22Rv1 (cell line): ENCODE results near the gene SELENOM.

Experiments
- ZFX ChIP-seq: fragments of 450-650 bp; IDR thresholded peaks from 2 replicates; pipeline ENCODE4 v1.6.1; 2017; ENCODE audit warnings: antibody characterized with exemption, borderline replicate concordance
- TF ChIP-seq, protein P1 (sequence below): fragments of 450-650 bp; IDR thresholded peaks from 2 replicates; pipeline ENCODE4 v1.5.1; 2017; ENCODE audit warnings: mild to moderate bottlenecking

DNA sequence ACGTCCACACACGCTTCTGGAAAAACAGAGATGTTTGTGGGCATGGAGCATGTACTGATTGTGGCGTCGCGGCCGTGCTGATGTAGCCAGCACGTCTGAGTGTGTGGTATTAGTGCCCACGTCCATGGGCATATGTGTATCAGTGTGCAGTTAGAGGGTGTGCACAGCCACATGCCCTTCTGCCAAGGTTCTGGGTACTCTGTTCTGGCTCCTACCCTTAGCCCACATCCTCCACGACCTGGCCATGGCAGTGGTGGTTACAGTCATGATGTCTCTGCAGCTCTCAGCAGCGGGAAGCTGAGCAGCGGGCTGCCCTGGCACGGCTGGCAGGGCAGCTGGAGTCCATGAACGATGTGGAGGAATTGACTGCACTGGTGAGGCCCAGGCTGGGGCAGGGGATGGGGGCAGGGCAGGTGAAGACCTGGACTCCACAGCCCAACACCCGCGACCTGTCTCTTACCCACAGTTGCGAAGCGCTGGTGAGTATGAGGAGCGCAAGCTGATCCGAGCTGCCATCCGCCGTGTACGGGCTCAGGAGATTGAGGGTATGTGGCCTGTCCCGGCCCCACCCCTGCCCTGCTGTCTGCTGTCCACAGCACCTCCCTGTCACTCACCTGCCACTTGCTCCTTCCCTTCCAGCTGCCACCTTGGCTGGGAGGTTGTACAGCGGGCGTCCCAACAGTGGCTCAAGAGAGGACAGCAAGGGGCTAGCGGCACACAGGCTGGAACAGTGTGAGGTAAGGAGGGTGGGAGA lies 19.0 kb downstream of the SELENOM start:
- TF ChIP-seq, protein P1, sequence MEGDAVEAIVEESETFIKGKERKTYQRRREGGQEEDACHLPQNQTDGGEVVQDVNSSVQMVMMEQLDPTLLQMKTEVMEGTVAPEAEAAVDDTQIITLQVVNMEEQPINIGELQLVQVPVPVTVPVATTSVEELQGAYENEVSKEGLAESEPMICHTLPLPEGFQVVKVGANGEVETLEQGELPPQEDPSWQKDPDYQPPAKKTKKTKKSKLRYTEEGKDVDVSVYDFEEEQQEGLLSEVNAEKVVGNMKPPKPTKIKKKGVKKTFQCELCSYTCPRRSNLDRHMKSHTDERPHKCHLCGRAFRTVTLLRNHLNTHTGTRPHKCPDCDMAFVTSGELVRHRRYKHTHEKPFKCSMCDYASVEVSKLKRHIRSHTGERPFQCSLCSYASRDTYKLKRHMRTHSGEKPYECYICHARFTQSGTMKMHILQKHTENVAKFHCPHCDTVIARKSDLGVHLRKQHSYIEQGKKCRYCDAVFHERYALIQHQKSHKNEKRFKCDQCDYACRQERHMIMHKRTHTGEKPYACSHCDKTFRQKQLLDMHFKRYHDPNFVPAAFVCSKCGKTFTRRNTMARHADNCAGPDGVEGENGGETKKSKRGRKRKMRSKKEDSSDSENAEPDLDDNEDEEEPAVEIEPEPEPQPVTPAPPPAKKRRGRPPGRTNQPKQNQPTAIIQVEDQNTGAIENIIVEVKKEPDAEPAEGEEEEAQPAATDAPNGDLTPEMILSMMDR, result no peak
- TF ChIP-seq ZFX, result no peak
